Activated T-helper 1 cell treated with Interleukin-2 at 50 U/mL for 16 hours (primary cell): ENCODE data around the gene GLI2.

Experiments
- DNase-seq: peaks from one replicate; pipeline ENCODE4 v3.0.0-alpha.2; 2020; ENCODE audit warnings: low read depth

Gene GLI2

DNA sequence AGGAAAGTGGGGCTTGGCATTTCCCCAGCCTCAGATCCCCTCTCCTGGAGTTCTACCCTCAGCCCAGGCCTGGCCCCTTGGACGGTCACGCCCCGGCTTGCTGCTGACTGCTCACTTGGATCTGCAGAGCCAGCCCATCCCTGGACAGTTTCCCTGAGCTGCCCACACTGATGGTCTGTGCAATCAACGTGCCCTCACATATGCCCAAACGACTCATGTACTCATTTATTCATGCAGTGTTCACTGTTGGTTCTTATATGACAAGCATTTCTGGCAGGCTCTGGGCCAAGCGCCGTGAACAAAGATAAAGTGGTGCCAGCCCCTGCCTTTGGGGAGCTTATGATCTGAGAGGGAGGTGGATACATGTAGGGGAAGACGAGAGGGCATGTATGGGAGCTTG lies 20.3 kb upstream of the GLI2 start:
- no peak for DNase-seq

DNA sequence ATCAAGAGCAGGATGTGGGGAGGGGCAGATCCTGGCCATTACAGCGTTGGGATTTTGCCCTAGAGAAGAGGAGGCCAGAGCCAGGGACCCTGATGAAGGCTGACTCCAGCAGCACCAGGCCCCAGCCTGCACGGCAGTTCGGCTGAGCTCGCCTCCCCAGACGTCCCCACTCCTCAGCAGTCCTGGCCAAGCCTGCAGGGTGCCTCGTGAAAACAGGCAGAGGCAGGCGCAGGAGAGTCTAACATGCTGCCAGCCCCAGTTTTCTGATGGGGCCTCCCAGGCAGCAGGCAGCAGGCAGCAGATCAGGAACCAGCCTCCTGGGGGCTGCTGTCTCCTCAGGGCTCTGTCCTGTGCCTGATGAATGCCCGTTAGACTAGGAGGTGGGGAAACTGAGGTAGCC lies 19.7 kb upstream of the GLI2 start:
- no peak for DNase-seq

DNA sequence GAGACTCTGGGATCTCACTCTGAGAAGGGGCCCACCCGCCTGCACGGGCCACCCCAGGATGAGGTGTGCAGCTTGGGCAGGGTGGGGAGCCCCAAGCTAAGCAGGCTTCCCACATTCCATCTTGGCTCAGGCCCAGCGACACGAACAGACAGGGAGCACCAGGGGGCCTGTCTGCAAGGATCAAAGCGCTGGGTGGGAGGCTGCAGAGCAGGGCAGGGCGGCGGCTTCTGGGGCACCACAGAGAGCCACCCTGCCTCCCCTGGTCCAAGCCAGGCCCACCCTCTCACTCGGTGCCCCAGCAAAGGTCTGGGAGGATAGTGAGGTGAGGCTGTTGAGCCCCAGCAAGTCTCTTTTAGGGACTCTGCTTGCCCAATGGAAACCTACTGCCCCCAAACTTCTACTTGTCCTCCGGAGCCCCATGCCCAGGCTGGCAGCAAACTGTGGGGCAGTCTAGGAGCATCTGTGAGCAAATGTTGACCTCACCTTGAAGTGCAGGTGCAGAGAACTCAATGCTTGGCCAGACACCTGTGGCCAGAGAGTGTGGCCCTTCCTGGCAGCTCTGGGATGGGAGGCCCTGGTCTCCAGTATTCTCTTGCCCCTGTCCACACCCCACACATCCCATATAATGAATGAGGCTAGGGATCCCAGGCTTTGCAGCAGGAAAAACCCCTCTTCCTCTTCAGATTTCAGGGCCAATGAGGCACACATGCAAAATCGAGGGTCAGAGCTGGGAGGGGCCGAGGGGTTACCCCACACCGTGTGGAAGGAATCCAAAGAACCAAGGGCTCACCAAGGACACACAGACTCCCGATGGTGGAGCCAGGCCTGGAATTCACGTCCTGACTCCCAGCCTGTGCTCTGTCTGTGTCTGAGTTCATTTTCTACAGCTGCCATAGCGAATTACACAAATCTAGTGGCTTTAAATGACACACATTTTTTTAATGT lies 18.8 kb upstream of the GLI2 start:
- DNase-seq: no peak

GRCh38 chr2:120719491-120719890 lies 16.2 kb upstream of the GLI2 start:
- DNase-seq: no peak

GRCh38 chr2:120720231-120720630 lies 15.4 kb upstream of the GLI2 start:
- DNase-seq: no peak

- no peak for DNase-seq
These were observed 14.8 kb upstream of the GLI2 start for GRCh38 chr2:120720746-120721375.

- DNase-seq: no peak
These were observed 13.5 kb upstream of the GLI2 start for GRCh38 chr2:120722246-120722567.

- no peak for DNase-seq
These were observed 12.9 kb upstream of the GLI2 start for GRCh38 chr2:120722568-120723421.

DNA sequence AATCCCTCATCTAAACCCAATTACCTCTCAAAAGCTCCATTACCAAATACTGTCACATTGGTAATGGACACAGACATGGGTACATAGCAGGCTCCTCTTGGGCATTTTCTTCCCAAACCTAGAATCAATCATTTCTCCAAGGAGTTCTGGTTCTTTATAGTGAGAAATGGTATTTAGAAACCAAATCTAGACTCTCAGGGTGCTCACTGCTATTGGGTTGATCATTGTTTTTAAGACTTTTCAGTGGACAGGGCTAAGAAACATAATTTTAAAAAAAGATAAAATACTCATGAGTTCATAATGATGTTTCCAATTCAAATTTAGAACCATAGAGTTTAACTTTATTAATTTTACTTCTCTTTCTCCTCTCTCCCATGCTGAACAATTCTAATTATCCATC lies 9.4 kb upstream of the GLI2 start:
- DNase-seq: no peak

- no peak for DNase-seq
These were observed 6.0 kb upstream of the GLI2 start for GRCh38 chr2:120729406-120730399.

- no peak for DNase-seq
These were observed 4.5 kb upstream of the GLI2 start for GRCh38 chr2:120731175-120731574.

GRCh38 chr2:120732506-120733237 lies 3.0 kb upstream of the GLI2 start:
- DNase-seq: no peak

DNA sequence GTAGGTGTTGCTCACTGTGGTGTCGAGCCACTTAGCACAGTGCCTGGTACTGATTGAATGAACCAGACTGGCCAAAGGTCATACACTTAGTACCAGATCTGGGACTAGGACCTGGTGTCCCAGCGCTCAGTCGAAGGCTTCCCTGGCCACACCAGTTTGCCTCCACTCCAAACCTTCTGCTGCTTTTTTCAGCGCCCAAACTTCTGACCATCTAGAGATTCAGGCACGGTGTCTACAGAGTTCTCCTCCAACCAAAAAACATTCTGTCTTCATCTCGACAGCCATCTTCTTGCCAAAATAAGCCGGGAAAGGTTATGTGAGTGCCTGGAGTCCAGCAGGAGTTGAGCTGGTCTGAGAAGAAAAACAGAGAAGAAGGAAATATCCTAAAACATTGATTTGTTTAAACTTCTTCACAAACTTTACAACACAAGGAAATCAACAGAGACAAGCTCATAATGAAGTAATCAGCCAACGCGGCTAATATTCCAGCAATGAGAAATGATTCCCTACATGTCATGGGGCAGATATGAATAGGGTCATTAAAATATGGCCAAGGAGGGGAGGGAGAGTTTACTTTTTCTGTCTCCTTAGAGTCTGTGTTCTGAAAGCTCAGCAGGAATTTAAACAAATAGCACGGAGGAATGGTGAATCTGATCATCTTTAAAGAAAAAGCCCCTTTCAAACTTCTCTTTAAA lies 2.3 kb upstream of the GLI2 start:
- no peak for DNase-seq

DNA sequence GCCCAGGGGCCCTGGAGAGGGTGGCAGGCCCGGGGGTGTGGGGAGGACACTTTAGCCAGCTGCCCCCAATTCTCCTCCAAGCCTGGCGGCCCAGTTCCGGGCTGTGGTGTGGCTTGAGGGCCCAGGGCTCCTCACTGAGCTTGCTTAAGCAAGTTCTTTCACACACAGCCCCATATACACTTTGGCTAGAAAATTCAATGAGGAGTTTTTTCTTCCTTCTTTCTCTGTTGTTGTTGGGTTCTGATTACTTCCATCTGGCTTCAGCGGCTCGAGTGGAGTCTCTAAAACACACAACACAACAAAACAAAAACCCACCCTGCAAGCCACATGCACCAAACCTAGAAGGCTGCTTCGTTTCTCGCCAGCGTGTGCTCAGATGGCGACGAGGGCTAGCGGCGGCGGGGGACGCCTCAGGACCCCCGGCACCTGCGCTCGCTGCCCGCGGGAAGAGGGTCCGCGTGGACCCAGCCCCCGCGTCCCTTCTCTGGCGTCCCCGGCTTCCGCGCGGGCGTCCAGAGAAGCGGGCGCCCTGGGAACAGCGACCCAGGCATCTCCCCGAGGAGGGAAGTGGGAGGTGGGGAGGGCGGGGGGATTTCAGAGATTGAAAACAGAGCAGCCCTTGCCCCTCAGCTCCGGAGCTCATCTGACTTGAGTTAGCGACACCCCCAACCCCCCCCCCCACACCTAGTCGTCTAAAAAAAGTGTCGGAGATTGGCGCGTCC lies 577 bp upstream of the GLI2 start:
- DNase-seq: no peak

- DNase-seq: no peak
These were observed 545 bp downstream of the GLI2 start for GRCh38 chr2:120736202-120736623.

DNA sequence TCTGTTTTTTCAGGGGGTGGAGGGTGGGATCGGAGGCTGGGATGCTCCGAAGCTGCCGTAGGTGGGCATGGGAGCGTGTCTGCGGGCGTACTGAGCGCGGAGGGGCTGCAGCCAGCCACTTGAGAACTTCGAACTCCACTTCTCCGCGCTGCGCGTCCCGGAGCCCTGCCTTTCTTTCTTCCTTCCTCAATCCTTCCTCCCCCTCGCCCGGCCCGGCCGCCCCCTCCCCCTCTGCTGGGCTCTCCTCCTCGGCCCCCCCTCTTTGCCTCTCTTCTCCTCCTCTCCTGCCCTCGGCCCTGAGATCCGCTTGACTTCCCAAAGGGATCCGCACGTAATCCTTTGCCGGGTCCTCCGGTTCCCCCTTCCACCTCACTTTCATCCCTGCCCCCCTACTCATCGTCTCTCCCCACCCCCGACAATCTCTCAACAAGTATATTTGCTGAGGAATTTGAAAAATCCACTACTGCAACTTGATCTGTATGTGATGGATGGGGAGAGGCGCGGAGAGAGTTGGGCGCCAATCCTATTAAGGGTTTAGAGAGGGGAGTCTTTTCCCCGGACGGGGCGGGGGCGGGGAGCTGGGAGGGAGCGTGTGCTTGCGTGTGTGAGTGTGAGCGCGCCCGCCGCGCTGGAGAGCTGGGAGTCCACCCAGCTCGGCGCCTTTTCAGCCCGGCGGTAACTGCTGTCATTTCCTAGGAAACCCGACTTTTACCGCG lies 1.1 kb downstream of the GLI2 start:
- no peak for DNase-seq

- no peak for DNase-seq
These were observed 1.9 kb downstream of the GLI2 start for GRCh38 chr2:120737340-120738101.

- no peak for DNase-seq
These were observed 2.4 kb downstream of the GLI2 start for GRCh38 chr2:120738117-120738516.
